SU-DHL-6 (cell line): ENCODE results near the gene C16orf89.

Experiments
- H2AFZ ChIP-seq: fragments of 200-600 bp; sonication (generic); 2 replicates; pipeline ENCODE4 v1.6.1; 2014; ENCODE audit warnings: low read depth, mild to moderate bottlenecking, moderate library complexity, mixed read lengths, antibody characterized with exemption, low read length; ENCODE audit not compliant: severe bottlenecking
- H3F3A ChIP-seq: fragments of 200-600 bp; shearing (Covaris generic); 2 replicates; pipeline ENCODE4 v1.6.0; 2016; ENCODE audit warnings: antibody characterized with exemption, mild to moderate bottlenecking; ENCODE audit not compliant: insufficient read depth
- H3K27ac ChIP-seq: fragments of 200-600 bp; sonication (generic); 2 replicates; pipeline ENCODE4 v1.5.1; 2016; ENCODE audit warnings: low read depth, mild to moderate bottlenecking, low read length, moderate library complexity, mixed read lengths
- H3K27me3 ChIP-seq: fragments of 200-600 bp; sonication (generic), shearing (Covaris generic); 2 replicates; pipeline ENCODE4 v1.6.0; 2014; ENCODE audit warnings: mild to moderate bottlenecking, low read length
- H3K36me3 ChIP-seq: fragments of 200-600 bp; sonication (generic); 2 replicates; pipeline ENCODE4 v1.6.1; 2014; ENCODE audit warnings: mild to moderate bottlenecking, low read length, mixed read lengths
- H3K4me2 ChIP-seq: fragments of 300-600, 200-600 bp; shearing (Covaris generic), sonication (generic); 2 replicates; pipeline ENCODE4 v1.6.0; 2014; ENCODE audit warnings: low read length, low read depth, mild to moderate bottlenecking; ENCODE audit not compliant: poor library complexity, severe bottlenecking
- H3K4me3 ChIP-seq: fragments of 200-600 bp; sonication (generic); 2 replicates; pipeline ENCODE4 v1.5.1; 2014; ENCODE audit warnings: antibody characterized with exemption, low read length, mild to moderate bottlenecking, mixed read lengths; ENCODE audit not compliant: insufficient read depth, poor library complexity, severe bottlenecking
- H3K79me2 ChIP-seq: fragments of 200-600 bp; sonication (generic); 2 replicates; pipeline ENCODE4 v1.6.1; 2014; ENCODE audit warnings: mild to moderate bottlenecking, low read length, moderate library complexity; ENCODE audit not compliant: insufficient read depth
- H3K9ac ChIP-seq: fragments of 200-600 bp; sonication (generic); 2 replicates; pipeline ENCODE4 v1.7.0; 2014; ENCODE audit warnings: mild to moderate bottlenecking, low read length
- H3K9me2 ChIP-seq: fragments of 200-600 bp; sonication (generic); replicated peaks from 2 replicates; pipeline ENCODE4 v1.6.1; 2014; ENCODE audit warnings: low read length; ENCODE audit not compliant: insufficient read depth
- H3K9me3 ChIP-seq: fragments of 200-600 bp; sonication (generic); 2 replicates; pipeline ENCODE4 v1.6.1; 2014; ENCODE audit warnings: low read length, mixed read lengths; ENCODE audit not compliant: insufficient read depth
- H4K20me1 ChIP-seq: fragments of 200-600 bp; sonication (generic); 2 replicates; pipeline ENCODE4 v1.6.1; 2014; ENCODE audit warnings: low read depth, mild to moderate bottlenecking, antibody characterized with exemption, low read length, moderate library complexity, mixed read lengths
- EZH2phosphoT487 ChIP-seq: fragments of 200-600 bp; sonication (generic), shearing (Covaris generic); conservative IDR thresholded peaks from 2 replicates; pipeline ENCODE4 v1.6.1; 2018; ENCODE audit warnings: mild to moderate bottlenecking, antibody characterized with exemption, low read length, moderate library complexity, mixed read lengths
- TF ChIP-seq, protein P1 (sequence below): fragments of 200-600 bp; sonication (generic); IDR thresholded peaks from one replicate; pipeline ENCODE4 v1.5.1; 2017; ENCODE audit warnings: antibody characterized with exemption, mild to moderate bottlenecking, low read length, moderate library complexity; ENCODE audit not compliant: insufficient read depth, poor library complexity, severe bottlenecking

C16orf89 gene

DNA sequence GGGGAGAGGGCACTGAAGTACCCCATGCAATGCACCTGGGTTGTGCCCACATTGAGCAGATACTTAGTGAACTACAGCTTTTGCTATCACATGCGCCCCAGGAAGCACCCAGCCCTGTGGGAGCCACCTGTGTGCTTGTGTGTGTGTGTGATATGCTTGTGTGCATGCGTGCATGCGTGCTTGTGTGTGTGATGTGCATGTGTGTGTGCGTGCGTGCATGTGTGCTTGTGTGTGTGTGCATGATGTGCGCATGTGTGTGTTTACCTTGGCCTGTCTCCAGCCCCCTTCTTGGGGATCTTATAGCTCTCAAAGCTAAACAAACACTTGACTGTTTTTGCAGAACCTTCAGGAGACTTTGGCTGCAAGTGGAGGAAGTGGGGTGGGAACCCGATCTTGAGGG, 841 bp downstream of the C16orf89 start:
- Histone ChIP-seq H3K9me3 (no peaks in the 10 kb centered on the region), H3K27ac (no peak overlapping the region), H3K9ac (no peak overlapping the region), H3K9me2 (no peaks in the 10 kb centered on the region), H3K79me2 (no peaks in the 10 kb centered on the region), H3F3A (no peaks in the 10 kb centered on the region), H3K36me3 (no peaks in the 10 kb centered on the region), H3K4me3 (no peak overlapping the region), H3K4me2 (no peak overlapping the region), H2AFZ (no peak overlapping the region), H3K27me3 (no peaks in the 10 kb centered on the region), H4K20me1 (no peaks in the 10 kb centered on the region)
- TF ChIP-seq EZH2phosphoT487 = no peak
- TF ChIP-seq, protein P1, sequence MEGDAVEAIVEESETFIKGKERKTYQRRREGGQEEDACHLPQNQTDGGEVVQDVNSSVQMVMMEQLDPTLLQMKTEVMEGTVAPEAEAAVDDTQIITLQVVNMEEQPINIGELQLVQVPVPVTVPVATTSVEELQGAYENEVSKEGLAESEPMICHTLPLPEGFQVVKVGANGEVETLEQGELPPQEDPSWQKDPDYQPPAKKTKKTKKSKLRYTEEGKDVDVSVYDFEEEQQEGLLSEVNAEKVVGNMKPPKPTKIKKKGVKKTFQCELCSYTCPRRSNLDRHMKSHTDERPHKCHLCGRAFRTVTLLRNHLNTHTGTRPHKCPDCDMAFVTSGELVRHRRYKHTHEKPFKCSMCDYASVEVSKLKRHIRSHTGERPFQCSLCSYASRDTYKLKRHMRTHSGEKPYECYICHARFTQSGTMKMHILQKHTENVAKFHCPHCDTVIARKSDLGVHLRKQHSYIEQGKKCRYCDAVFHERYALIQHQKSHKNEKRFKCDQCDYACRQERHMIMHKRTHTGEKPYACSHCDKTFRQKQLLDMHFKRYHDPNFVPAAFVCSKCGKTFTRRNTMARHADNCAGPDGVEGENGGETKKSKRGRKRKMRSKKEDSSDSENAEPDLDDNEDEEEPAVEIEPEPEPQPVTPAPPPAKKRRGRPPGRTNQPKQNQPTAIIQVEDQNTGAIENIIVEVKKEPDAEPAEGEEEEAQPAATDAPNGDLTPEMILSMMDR = no peak

- Histone ChIP-seq H3K9me3 (no peaks in the 10 kb centered on the region), H3K9ac (no peak overlapping the region), H3K4me2 (no peak overlapping the region), H3F3A (no peaks in the 10 kb centered on the region), H3K36me3 (no peaks in the 10 kb centered on the region), H4K20me1 (no peaks in the 10 kb centered on the region), H3K27me3 (no peaks in the 10 kb centered on the region), H3K4me3 (no peak overlapping the region), H3K27ac (no peak overlapping the region), H3K79me2 (no peaks in the 10 kb centered on the region), H3K9me2 (no peaks in the 10 kb centered on the region), H2AFZ (no peak overlapping the region)
- TF ChIP-seq, protein P1 = no peak
- no peak for TF ChIP-seq EZH2phosphoT487
Observed at GRCh38 chr16:5062790-5063765, 2.7 kb downstream of the C16orf89 start.

DNA sequence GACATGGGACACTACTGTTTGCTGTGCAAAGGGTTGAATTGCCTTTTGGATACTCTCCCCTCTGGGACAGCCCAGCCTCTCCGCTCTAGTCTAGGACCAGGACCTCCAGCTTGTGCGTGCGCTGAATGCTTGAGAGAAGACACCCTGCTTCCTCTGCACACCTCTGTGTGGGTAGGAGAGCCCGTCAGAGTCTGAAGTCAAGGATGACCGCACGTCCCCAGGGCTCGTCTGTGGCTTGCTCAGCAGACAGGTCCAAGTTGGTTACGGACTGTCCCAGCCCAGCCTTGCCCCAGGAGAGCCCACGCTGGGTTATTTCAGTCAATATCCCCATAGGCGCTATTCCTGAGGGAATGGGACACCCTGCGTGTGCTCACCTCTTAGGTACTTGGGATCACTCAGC, 3.7 kb downstream of the C16orf89 start:
- no peaks in the 10 kb centered on the region for H3K9me2 ChIP-seq
- no peaks in the 10 kb centered on the region for H3K27me3 ChIP-seq
- no peaks in the 10 kb centered on the region for H3K79me2 ChIP-seq
- TF ChIP-seq, protein P1 = no peak
- TF ChIP-seq EZH2phosphoT487 = no peak
- H2AFZ ChIP-seq = no peak overlapping the region
- H3F3A ChIP-seq = no peaks in the 10 kb centered on the region
- H3K4me2 ChIP-seq = no peak overlapping the region
- no peak overlapping the region for H3K4me3 ChIP-seq
- H4K20me1 ChIP-seq = no peaks in the 10 kb centered on the region
- no peaks in the 10 kb centered on the region for H3K9me3 ChIP-seq
- no peaks in the 10 kb centered on the region for H3K36me3 ChIP-seq
- no peak overlapping the region for H3K27ac ChIP-seq
- no peak overlapping the region for H3K9ac ChIP-seq
